ENCODE measurements around the gene C2orf68.
"Not testable (repeated sequence)": the region's sequence is repeated elsewhere in the genome, so short reads cannot be mapped to it uniquely, and the experiment has no call there.

C2orf68 gene

GRCh38 chr2:85613717-85614515 lies 2.0 kb upstream of the C2orf68 start:
- no peak for DNase-seq (ENCODE audit: extremely low read depth, low read depth)
- no peak for TF ChIP-seq CTCF (IDR thresholded peaks at IDR 0.05; ENCODE audit: low read depth, low read length, missing control alignments)
- H3K4me3 ChIP-seq (replicated peaks; ENCODE audit: low read depth, low read length) = no peak overlapping the region

- no peak for DNase-seq (ENCODE audit: extremely low read depth, low read depth)
- TF ChIP-seq CTCF (IDR thresholded peaks at IDR 0.05; ENCODE audit: low read depth, low read length, missing control alignments) = no peak
- peak overlapping the region; percentile 63 for H3K4me3 ChIP-seq (replicated peaks; ENCODE audit: low read depth, low read length)
These were observed 605 bp downstream of the C2orf68 start for GRCh38 chr2:85611217-85611704.

- no peak for DNase-seq (ENCODE audit: extremely low read depth, low read depth)
- H3K4me3 ChIP-seq (replicated peaks; ENCODE audit: low read depth, low read length) = no peak overlapping the region
- no peak for TF ChIP-seq CTCF (IDR thresholded peaks at IDR 0.05; ENCODE audit: low read depth, low read length, missing control alignments)
These were observed 4.3 kb downstream of the C2orf68 start for GRCh38 chr2:85607268-85608215.

GRCh38 chr2:85606116-85606455 lies 5.8 kb downstream of the C2orf68 start:
- no peak for TF ChIP-seq CTCF (IDR thresholded peaks at IDR 0.05; ENCODE audit: low read depth, low read length, missing control alignments)
- no peak overlapping the region for H3K4me3 ChIP-seq (replicated peaks; ENCODE audit: low read depth, low read length)
- no peak for DNase-seq (ENCODE audit: extremely low read depth, low read depth)

- peak; percentile 40 for DNase-seq (ENCODE audit: extremely low read depth, low read depth)
- no peak overlapping the region for H3K4me3 ChIP-seq (replicated peaks; ENCODE audit: low read depth, low read length)
- TF ChIP-seq CTCF (IDR thresholded peaks at IDR 0.05; ENCODE audit: low read depth, low read length, missing control alignments) = no peak
These were observed 6.3 kb downstream of the C2orf68 start for GRCh38 chr2:85605406-85606115.

GRCh38 chr2:85604568-85605339 lies 7.1 kb downstream of the C2orf68 start:
- no peak overlapping the region for H3K4me3 ChIP-seq (replicated peaks; ENCODE audit: low read depth, low read length)
- DNase-seq (ENCODE audit: extremely low read depth, low read depth) = no peak
- no peak for TF ChIP-seq CTCF (IDR thresholded peaks at IDR 0.05; ENCODE audit: low read depth, low read length, missing control alignments)

GRCh38 chr2:85604133-85604444 lies 7.8 kb downstream of the C2orf68 start:
- H3K4me3 ChIP-seq (replicated peaks; ENCODE audit: low read depth, low read length) = peak overlapping the region; percentile 70; the same call in 1 of the 2 replicates
- not testable (repeated sequence) for DNase-seq (ENCODE audit: extremely low read depth, low read depth)
